Inferior parietal cortex (tissue), 1 donor: ENCODE measurements around the gene LIN28B.
"Not testable (repeated sequence)": the region's sequence is repeated elsewhere in the genome, so short reads cannot be mapped to it uniquely, and the experiment has no call there.

Experiments
- DNase-seq: peaks from one replicate; pipeline ENCODE4 v3.0.0-alpha.2; 2016; ENCODE audit errors: extremely low spot score

The LIN28B gene

DNA sequence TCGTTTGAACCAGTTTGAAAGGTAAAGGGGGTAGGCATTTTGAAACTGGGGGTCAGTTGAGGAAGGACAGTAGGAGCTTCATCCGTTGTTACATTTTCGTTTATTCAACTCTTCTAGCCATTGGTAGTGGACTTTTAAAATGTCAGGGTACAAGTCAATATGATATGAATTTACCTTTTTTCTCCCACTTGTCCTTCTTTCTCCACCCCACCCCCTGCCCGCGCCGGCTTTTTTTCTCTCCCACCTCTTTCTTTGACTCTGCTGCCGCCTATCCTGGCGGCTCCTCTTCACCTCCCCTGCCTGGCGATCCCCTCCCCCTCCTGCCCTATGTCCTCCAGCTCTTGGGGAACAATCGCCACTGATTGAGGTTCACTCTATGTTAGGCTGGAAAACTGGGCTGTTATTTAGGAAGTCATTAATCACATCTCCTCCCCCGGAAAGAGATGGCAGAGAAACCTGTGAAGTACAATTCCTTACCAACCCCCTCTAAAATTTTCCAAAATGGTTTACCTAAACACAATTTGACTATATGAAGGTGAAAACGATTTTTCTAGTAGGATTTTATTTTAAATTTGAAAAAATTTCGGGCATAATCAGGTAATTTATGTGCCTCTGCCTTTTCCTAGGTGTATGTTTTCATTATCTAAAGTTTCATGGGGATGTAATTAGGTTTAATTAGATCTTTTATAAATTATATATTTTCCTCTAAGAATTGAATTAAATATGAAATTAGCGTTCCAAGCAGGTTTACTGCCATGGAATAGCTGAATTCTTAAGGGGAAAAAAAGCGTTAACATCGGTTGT lies 778 bp upstream of the LIN28B start:
- no peak for DNase-seq

GRCh38 chr6:104957301-104958177 lies 632 bp downstream of the LIN28B start:
- DNase-seq = no peak

- DNase-seq = no peak
These were observed 1.5 kb downstream of the LIN28B start for GRCh38 chr6:104958178-104959025.

- no peak for DNase-seq
These were observed 2.3 kb downstream of the LIN28B start for GRCh38 chr6:104959026-104959858.

- no peak for DNase-seq
These were observed 12.2 kb downstream of the LIN28B start for GRCh38 chr6:104969108-104969507.

DNA sequence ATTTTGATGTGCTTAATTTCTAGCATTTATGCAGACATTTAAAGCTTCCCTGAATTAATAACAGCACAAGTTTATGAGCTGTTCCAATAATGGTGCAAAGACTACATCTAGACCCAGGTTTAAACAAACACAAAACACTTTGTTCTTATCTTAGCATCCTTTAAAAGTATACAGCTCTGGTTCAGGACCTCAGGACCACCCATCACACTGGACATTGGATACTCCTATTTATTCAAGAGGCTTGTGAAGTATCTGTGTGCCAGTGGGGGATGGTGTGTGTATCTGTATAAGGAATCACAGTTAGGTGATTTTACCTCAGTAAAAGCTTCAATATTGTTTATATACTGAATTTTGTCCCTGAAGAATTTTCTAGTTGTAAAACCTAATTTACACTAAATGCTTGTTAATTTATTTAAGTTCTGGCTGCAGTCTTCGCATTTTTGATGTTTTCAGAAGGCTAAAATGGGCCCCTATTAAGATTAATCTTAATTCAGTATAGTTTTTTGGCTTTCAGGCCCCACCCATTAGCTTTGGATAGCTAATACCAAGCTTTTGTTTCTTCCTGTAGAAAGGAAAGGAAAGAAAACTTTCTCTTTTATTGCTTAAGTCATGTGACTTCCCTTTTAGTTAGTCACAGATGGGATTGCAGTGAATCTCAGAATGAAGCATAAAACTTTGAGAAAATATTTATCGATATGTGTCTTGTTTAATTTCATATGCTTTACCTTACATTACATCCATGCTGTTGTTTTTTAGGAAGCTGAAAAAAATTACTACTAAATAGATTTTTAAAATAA lies 13.1 kb downstream of the LIN28B start:
- no peak for DNase-seq

DNA sequence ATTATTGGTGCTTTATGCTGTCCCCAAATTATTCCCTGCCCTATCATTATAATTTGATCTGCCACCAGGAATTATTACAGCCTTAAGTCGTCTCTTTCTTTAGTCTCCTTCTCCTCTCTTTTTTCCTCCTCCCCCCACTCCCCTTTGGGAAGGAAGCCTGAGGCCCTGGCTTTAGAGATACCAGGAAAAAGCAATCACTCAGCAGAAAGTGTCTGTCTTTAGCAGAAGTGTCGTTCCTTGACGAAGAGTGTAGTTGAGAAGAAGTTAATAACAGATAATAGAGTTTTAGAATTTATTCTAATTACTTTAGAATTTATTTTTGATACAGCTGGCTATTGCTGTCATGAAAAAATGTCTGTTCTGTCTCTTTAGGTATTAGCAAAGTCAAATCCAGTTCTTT lies 16.5 kb downstream of the LIN28B start:
- DNase-seq = no peak

DNA sequence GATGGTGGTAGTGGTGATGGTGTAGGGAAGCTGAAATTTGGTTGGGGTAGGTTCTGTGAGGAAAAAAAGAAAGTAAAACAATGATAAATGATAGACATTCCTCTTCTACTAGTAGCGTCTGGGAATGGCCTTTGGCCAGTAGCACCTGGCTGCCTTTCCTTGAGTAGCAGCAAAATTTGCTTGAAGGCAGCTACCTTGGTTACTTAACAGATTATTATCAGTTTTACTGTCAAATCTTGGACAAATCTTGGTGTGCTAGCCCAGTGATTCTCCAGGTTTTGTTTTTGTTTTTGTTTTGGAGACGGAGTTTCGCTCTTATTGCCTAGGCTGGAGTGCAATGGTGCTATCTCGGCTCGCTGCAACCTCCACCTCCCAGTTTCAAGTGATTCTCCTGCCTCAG lies 26.4 kb downstream of the LIN28B start:
- no peak for DNase-seq

GRCh38 chr6:104983776-104984175 lies 26.9 kb downstream of the LIN28B start:
- DNase-seq = no peak

GRCh38 chr6:104984831-104985230 lies 27.9 kb downstream of the LIN28B start:
- no peak for DNase-seq

GRCh38 chr6:104985875-104986274 lies 29.0 kb downstream of the LIN28B start:
- not testable (repeated sequence) for DNase-seq

- DNase-seq = no peak
These were observed 29.7 kb downstream of the LIN28B start for GRCh38 chr6:104986625-104987024.

- no peak for DNase-seq
These were observed 30.3 kb downstream of the LIN28B start for GRCh38 chr6:104987218-104987617.

GRCh38 chr6:104990085-104990484 lies 33.2 kb downstream of the LIN28B start:
- no peak for DNase-seq

- not testable (repeated sequence) for DNase-seq
These were observed 34.2 kb downstream of the LIN28B start for GRCh38 chr6:104991062-104991461.

GRCh38 chr6:104993576-104993975 lies 36.7 kb downstream of the LIN28B start:
- DNase-seq = not testable (repeated sequence)

DNA sequence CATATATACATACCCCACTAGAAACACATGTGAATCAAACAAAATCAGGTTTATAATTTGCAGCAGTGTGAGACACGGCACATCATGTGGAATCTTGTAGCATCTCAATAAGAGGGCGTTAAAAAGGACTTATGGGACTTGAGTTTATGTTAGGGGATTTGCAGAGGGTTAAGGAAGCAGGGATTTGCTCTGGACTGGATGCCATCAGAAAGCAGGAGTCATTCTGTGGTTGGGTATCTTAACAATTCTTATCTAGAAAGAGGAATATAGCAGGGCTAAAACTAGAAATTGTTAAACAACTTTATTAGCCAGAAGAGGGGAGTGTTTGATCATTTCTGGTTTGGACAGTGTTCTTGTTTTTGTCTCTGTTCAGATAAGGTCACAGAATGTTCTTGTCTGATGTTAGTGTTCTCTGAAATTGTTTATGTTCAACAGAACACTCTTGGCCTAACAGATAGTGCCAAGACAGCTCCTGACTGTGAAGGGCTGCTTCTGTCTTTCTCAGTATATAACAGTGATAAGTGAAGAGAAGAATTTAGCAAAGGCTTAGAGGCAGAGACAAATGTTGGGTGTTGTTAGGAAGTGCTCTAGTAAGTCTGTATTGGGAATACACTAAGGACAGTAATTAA lies 39.2 kb downstream of the LIN28B start:
- DNase-seq = peak; percentile 55

GRCh38 chr6:105001063-105001462 lies 44.2 kb downstream of the LIN28B start:
- DNase-seq = no peak

DNA sequence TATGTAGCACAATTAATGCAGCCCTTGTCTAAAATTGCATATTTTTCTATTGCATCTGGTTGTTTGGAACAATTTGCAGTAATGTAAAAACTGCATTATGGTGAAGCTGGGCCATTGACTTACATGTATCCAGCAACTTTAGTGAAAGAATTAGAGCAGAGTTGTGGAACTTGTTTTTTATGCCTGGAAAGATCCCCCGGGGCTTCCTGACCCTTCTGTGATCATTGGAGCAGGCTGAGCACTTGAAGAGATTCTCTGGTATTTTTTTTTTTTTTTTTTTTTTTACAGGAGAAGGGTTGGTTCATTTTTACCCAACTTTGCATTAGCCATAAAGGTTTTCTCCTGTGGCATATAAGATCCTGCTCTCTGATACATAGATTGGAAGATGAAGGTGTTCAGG lies 45.0 kb downstream of the LIN28B start:
- DNase-seq = no peak

- DNase-seq = no peak
These were observed 48.5 kb downstream of the LIN28B start for GRCh38 chr6:105005451-105005850.
